Skeletal muscle satellite cell (primary cell): ENCODE results near the gene SLC27A2.
"Not testable (repeated sequence)": the region's sequence is repeated elsewhere in the genome, so short reads cannot be mapped to it uniquely, and the experiment has no call there.

Experiments
- H3K27me3 ChIP-seq: 2 replicates; pipeline ENCODE4 v1.7.0; 2013; ENCODE audit warnings: low read length; ENCODE audit not compliant: control insufficient read depth, insufficient read depth
- H3K36me3 ChIP-seq: 2 replicates; pipeline ENCODE4 v1.7.0; 2013; ENCODE audit warnings: mild to moderate bottlenecking, control low read depth, low read length; ENCODE audit not compliant: insufficient read depth
- H3K4me1 ChIP-seq: 2 replicates; pipeline ENCODE4 v1.7.0; 2013; ENCODE audit warnings: low read length; ENCODE audit not compliant: control insufficient read depth, insufficient read depth
- H3K4me2 ChIP-seq: 2 replicates; pipeline ENCODE4 v1.7.0; 2013; ENCODE audit warnings: mild to moderate bottlenecking, low read length
- H3K4me3 ChIP-seq: 2 replicates; pipeline ENCODE4 v1.7.0; 2013; ENCODE audit warnings: low read length
- H3K9ac ChIP-seq: 2 replicates; pipeline ENCODE4 v1.7.0; 2013; ENCODE audit warnings: mild to moderate bottlenecking, low read depth, low read length, moderate library complexity
- H3K9me3 ChIP-seq: replicated peaks from 2 replicates; pipeline ENCODE4 v1.7.0; 2013; ENCODE audit warnings: mild to moderate bottlenecking, control low read depth, low read length

Gene SLC27A2

GRCh38 chr15:50183112-50183794 is 1.3 kb downstream of the SLC27A2 start:
- Histone ChIP-seq H3K36me3 (no peaks in the 10 kb centered on the region), H3K4me2 (peak overlapping the region; percentile 95), H3K4me3 (no peak overlapping the region), H3K9me3 (no peaks in the 10 kb centered on the region), H3K4me1 (peaks cover 10% of the 10 kb centered on the region), H3K9ac (no peak overlapping the region), H3K27me3 (peaks cover 49% of the 10 kb centered on the region)

DNA sequence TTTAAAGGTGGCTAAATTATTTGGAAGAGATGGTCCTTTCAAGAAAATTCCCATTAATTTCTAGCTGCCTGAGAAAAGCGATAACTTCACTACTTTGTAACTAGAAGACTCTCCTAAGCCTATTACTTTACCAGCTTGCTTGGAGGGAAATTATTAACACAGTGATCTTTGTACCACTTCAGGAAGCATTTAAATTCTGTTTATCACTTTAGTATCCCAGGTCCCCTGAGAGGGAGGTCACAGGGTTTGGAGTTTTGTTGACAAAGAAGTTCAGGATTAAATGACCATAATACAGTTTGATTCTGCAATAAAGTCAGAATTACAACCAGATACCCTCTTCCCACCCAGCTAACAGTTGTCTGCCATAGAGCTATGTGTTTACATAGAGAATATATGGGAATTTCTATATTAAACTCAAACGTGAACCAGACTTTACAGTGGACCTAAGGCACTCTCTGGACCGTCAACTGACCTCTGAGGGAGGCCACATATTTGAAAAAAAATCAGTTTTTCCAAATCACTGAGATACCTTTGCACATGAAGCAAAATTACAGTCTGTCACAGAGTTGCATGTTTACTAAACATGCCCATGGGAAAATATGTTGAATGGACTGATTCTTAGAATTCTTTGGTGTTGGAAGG is 3.0 kb downstream of the SLC27A2 start:
- Histone ChIP-seq H3K36me3 (no peaks in the 10 kb centered on the region), H3K9ac (no peak overlapping the region), H3K9me3 (no peaks in the 10 kb centered on the region), H3K27me3 (peaks cover 52% of the 10 kb centered on the region), H3K4me3 (no peak overlapping the region), H3K4me2 (no peak overlapping the region), H3K4me1 (peaks cover 10% of the 10 kb centered on the region)

DNA sequence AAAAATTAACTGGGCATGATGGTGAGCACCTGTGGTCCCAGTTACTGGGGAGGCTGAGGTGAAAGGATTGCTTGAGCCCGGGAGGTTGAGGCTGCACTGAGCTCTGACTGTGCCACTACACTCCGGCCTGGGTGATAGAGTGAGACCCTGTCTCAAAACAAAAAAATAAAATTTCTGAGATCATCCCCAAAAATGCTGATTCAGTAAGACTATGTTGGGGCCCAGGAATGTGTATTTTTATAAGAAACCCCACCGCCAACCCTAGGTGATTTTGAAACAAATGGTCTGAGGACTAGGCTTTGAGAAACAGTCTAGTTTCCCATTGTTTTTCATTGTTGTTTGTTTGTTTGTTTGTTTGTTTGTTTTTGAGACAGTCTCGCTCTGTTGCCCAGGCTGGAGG is 4.1 kb downstream of the SLC27A2 start:
- Histone ChIP-seq H3K4me2 (no peak overlapping the region), H3K4me3 (no peak overlapping the region), H3K9me3 (no peaks in the 10 kb centered on the region), H3K27me3 (peaks cover 52% of the 10 kb centered on the region), H3K9ac (no peak overlapping the region), H3K36me3 (no peaks in the 10 kb centered on the region), H3K4me1 (peaks cover 10% of the 10 kb centered on the region)

DNA sequence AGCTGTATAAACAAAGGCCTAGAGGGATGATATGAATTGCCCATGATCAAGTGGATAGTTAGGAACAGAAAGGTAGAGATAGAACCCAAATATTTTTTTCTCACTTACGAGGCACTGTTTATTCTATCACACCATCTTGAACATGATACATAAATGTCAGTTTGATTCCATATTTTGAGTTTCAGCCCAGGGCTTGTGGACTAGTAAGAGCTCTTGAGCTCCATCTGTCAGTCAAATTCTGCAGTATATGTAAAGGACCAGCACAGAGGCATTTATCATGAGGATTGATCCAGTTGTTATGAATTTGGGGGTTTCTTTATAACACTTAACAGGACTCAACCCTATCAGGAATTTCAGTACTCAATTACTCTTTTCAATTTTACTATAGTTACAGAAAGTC is 4.8 kb downstream of the SLC27A2 start:
- no peaks in the 10 kb centered on the region for H3K36me3 ChIP-seq
- peaks cover 10% of the 10 kb centered on the region for H3K4me1 ChIP-seq
- H3K9me3 ChIP-seq, result no peaks in the 10 kb centered on the region

DNA sequence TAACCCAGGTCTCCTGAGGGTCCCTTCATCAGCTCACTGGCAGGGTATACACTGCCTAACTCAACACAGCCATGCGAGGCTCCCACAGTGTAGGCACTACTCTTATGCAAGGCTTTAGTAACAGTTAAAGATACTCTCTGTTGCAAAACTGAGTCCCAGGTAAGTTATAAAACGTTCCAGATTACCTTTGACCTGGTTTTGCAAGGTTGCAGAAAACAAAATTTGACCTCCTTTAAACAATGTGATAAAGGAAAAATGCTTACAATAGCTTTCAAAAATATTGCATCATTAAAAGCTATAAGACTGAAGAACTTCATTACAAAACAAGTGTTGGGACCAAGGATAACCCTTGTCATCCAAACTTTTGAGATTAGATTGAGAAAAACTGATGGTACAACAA is 5.5 kb downstream of the SLC27A2 start:
- Histone ChIP-seq H3K36me3 (no peaks in the 10 kb centered on the region), H3K4me2 (no peak overlapping the region), H3K9me3 (no peaks in the 10 kb centered on the region), H3K4me3 (no peak overlapping the region), H3K9ac (no peak overlapping the region), H3K27me3 (peaks cover 42% of the 10 kb centered on the region), H3K4me1 (peaks cover 2% of the 10 kb centered on the region)

More for the DNA sequence above, 4.8 kb downstream of the SLC27A2 start:
- no peak overlapping the region for H3K4me2 ChIP-seq
- peaks cover 50% of the 10 kb centered on the region for H3K27me3 ChIP-seq
- no peak overlapping the region for H3K9ac ChIP-seq
- H3K4me3 ChIP-seq, result no peak overlapping the region

DNA sequence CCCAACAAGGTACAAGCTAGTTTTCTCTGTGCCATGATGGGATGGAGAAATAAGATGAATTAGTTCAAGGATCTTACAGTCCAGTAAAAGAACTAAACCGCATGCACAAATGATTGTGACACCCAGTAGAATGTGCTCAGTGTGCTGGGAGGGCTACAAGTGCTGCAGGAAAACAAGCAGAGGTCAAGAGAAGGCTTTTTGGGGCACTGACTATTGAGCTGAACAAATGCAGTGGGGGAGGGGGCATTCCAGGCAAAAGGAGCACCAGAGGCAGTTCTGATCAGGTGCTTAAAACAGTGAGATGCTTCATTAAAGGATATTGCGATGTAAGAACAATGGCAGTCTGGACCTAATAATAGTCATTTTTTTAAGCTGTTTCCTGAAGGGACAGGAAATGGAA is 6.0 kb downstream of the SLC27A2 start:
- H3K4me2 ChIP-seq, result no peak overlapping the region

GRCh38 chr15:50188793-50189192 is 6.8 kb downstream of the SLC27A2 start:
- not testable (repeated sequence) for H3K9ac ChIP-seq, H3K36me3 ChIP-seq, H3K4me3 ChIP-seq, H3K9me3 ChIP-seq, H3K4me1 ChIP-seq, H3K4me2 ChIP-seq
- H3K27me3 ChIP-seq, result peaks cover 39% of the 10 kb centered on the region

More for the DNA sequence above, 6.0 kb downstream of the SLC27A2 start:
- H3K36me3 ChIP-seq, result no peaks in the 10 kb centered on the region
- no peaks in the 10 kb centered on the region for H3K9me3 ChIP-seq
- H3K4me3 ChIP-seq, result no peak overlapping the region
- H3K9ac ChIP-seq, result no peak overlapping the region
- H3K4me1 ChIP-seq, result no peaks in the 10 kb centered on the region
- H3K27me3 ChIP-seq, result peaks cover 40% of the 10 kb centered on the region

- H3K4me2 ChIP-seq, result no peak overlapping the region
- no peak overlapping the region for H3K4me3 ChIP-seq
- H3K4me1 ChIP-seq, result no peaks in the 10 kb centered on the region
- H3K9ac ChIP-seq, result no peak overlapping the region
- peaks cover 44% of the 10 kb centered on the region for H3K27me3 ChIP-seq
- no peaks in the 10 kb centered on the region for H3K36me3 ChIP-seq
- H3K9me3 ChIP-seq, result no peaks in the 10 kb centered on the region
These were observed 7.6 kb downstream of the SLC27A2 start for GRCh38 chr15:50189633-50190032.

DNA sequence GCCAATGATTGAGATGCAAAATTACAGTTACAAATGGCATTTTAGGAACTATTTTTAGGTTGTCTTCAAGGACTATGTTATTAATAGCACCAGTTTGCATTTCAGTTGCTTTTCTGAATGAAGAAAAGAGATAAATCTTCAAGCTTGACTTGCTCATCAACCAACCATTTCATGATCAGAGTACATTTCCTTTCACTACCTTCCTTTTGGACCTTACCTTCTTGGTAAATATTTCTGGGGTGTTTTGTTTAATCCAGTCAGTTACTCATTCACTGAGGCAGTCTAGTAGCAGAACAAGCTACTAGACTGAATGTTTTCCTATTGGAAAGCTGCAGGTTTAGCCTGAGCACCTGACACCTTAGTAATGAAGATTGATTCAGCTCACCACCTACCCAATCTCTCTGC is 8.2 kb downstream of the SLC27A2 start:
- no peaks in the 10 kb centered on the region for H3K36me3 ChIP-seq
- no peak overlapping the region for H3K9ac ChIP-seq
- H3K4me3 ChIP-seq, result no peak overlapping the region
- H3K27me3 ChIP-seq, result peaks cover 44% of the 10 kb centered on the region
- H3K9me3 ChIP-seq, result no peaks in the 10 kb centered on the region
- no peaks in the 10 kb centered on the region for H3K4me1 ChIP-seq
- H3K4me2 ChIP-seq, result no peak overlapping the region

- Histone ChIP-seq H3K9ac (no peak overlapping the region), H3K4me2 (no peak overlapping the region), H3K4me3 (no peak overlapping the region), H3K4me1 (no peaks in the 10 kb centered on the region), H3K36me3 (no peaks in the 10 kb centered on the region), H3K27me3 (peaks cover 44% of the 10 kb centered on the region), H3K9me3 (no peaks in the 10 kb centered on the region)
These were observed 8.7 kb downstream of the SLC27A2 start for GRCh38 chr15:50190723-50191122.

DNA sequence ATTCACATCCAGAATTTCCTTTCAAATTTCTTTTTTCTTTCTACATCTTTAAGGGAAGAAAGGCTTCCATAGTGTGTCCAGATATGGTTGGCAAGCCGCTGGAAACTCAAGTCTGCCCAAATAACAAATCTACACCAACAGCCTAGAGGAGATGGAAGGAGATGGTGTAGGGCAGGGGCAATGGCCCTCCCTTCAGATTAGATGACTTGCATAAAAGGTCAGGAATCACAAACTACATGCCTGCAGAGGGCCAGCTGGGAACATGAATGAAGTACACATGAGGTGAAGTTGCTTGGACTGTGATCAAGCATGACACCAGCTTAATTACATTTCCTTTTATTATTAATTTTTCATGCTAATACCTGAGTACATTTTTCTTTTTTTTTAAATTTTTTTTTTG is 10.2 kb downstream of the SLC27A2 start:
- Histone ChIP-seq H3K27me3 (peaks cover 47% of the 10 kb centered on the region), H3K4me1 (no peaks in the 10 kb centered on the region), H3K9ac (no peak overlapping the region), H3K36me3 (no peaks in the 10 kb centered on the region), H3K9me3 (no peaks in the 10 kb centered on the region), H3K4me3 (no peak overlapping the region), H3K4me2 (no peak overlapping the region)
